G401 (cell line): ENCODE measurements around the gene KCND1. TPM values are rescaled to one million over a fixed set of nuclear protein-coding genes. Genes with fewer than 3 reads are reported as not detected.

ENCODE experiments used
- DNase-seq: peaks from one replicate; pipeline ENCODE4 v3.0.0-alpha.2; 2015; ENCODE audit warnings: low spot score
- in situ Hi-C: cut with HindIII; loops from 2 replicates; pipeline ENCODE4 v1.10.0; 2016; ENCODE audit warnings: low sequenced_read_pairs, mixed read lengths
- total RNA-seq: library from RNA; depleted of rRNA; stranded (reverse); fragments of >200 nt; shearing (Covaris generic); gene quantifications from 2 replicates; pipeline ENCODE4 v1.2.3, GENCODE V29; 2014; rRNA removed

The KCND1 gene
- total RNA-seq, 1 experiment from 2014 or later, result 0.44 TPM

GRCh38 chrX:48918301-48918642 is 53.4 kb downstream of the KCND1 start:
- DNase-seq, result no peak
- in situ Hi-C loops, result no loop called here

- DNase-seq, result peak; percentile 89
- in situ Hi-C loops, result no loop called here
Observed at GRCh38 chrX:48917139-48918001, 54.3 kb downstream of the KCND1 start.

- in situ Hi-C loops, result no loop called here
- no peak for DNase-seq
Observed at GRCh38 chrX:48914593-48915493, 56.8 kb downstream of the KCND1 start.

GRCh38 chrX:48913605-48914366 is 57.9 kb downstream of the KCND1 start:
- in situ Hi-C loops, result no loop called here
- no peak for DNase-seq

GRCh38 chrX:48911412-48912182 is 60.0 kb downstream of the KCND1 start, which contains the start of gene SLC35A2:
SLC35A2 (minus strand) TSS chrX:48911646; CDS start chrX:48911636, 10 bp downstream.
- peak; percentile 85 for DNase-seq
- in situ Hi-C loops, result no loop called here

Other genes starting within 250 kb of the KCND1 start
- gene GLOD5, start 210.1 kb downstream of the KCND1 start, total RNA-seq, result not detected in 2 replicates
- gene GATA1, start 185.3 kb downstream of the KCND1 start, total RNA-seq, result not detected in 2 replicates
- gene HDAC6, start 169.8 kb downstream of the KCND1 start, total RNA-seq, result 67.8 and 118 TPM in 2 replicates
- gene ERAS, start 145.3 kb downstream of the KCND1 start, total RNA-seq, result 9.6 TPM in 1 of 2 replicates, not detected in the other
- gene PCSK1N, start 136.2 kb downstream of the KCND1 start, total RNA-seq, result 3.5 TPM in 1 of 2 replicates, not detected in the other
- 115 and 138 TPM in 2 replicates for gene TIMM17B, start 74.1 kb downstream of the KCND1 start, total RNA-seq
- 96.1 and 119 TPM in 2 replicates for gene PQBP1, start 73.9 kb downstream of the KCND1 start, total RNA-seq
- 10.1 and 15.7 TPM in 2 replicates for gene SLC35A2, start 60.2 kb downstream of the KCND1 start, total RNA-seq
- 14.6 and 20.6 TPM in 2 replicates for gene PIM2, start 52.8 kb downstream of the KCND1 start, total RNA-seq
- gene OTUD5, start 14.2 kb downstream of the KCND1 start, total RNA-seq, result 70.5 and 75.2 TPM in 2 replicates
- gene GRIPAP1, start 30.4 kb upstream of the KCND1 start, total RNA-seq, result 19.1 and 22.9 TPM in 2 replicates
- 27.3 and 50.0 TPM in 2 replicates for gene TFE3, start 71.5 kb upstream of the KCND1 start, total RNA-seq
- 0.12 and 0.98 TPM in 2 replicates for gene CCDC120, start 87.2 kb upstream of the KCND1 start, total RNA-seq
- gene PRAF2, start 102.2 kb upstream of the KCND1 start, total RNA-seq, result 4.6 and 10.8 TPM in 2 replicates
- 18.6 and 36.0 TPM in 2 replicates for gene WDR45, start 108.0 kb upstream of the KCND1 start, total RNA-seq
- gene GPKOW, start 151.9 kb upstream of the KCND1 start, total RNA-seq, result 27.2 and 28.2 TPM in 2 replicates
- 2.7 and 14.2 TPM in 2 replicates for gene MAGIX, start 190.9 kb upstream of the KCND1 start, total RNA-seq
- gene PLP2, start 200.1 kb upstream of the KCND1 start, total RNA-seq, result 26.8 and 32.4 TPM in 2 replicates
- gene PRICKLE3, start 214.5 kb upstream of the KCND1 start, total RNA-seq, result 15.4 and 18.4 TPM in 2 replicates
- 8.7 and 13.8 TPM in 2 replicates for gene SYP, start 228.3 kb upstream of the KCND1 start, total RNA-seq